GM21529 (cell line): Measurements from ENCODE around the gene NFATC1.

ENCODE experiments used
- ATAC-seq: cut with Tn5 transposase; IDR thresholded peaks from one replicate; pipeline ENCODE4 v1.9.1; 2021; ENCODE audit not compliant: unreplicated experiment

The NFATC1 gene

GRCh38 chr18:79438898-79439627, 43.3 kb downstream of the NFATC1 start:
- ATAC-seq: no peak

- no peak for ATAC-seq
These were observed 43.9 kb downstream of the NFATC1 start for GRCh38 chr18:79439628-79440023.

DNA sequence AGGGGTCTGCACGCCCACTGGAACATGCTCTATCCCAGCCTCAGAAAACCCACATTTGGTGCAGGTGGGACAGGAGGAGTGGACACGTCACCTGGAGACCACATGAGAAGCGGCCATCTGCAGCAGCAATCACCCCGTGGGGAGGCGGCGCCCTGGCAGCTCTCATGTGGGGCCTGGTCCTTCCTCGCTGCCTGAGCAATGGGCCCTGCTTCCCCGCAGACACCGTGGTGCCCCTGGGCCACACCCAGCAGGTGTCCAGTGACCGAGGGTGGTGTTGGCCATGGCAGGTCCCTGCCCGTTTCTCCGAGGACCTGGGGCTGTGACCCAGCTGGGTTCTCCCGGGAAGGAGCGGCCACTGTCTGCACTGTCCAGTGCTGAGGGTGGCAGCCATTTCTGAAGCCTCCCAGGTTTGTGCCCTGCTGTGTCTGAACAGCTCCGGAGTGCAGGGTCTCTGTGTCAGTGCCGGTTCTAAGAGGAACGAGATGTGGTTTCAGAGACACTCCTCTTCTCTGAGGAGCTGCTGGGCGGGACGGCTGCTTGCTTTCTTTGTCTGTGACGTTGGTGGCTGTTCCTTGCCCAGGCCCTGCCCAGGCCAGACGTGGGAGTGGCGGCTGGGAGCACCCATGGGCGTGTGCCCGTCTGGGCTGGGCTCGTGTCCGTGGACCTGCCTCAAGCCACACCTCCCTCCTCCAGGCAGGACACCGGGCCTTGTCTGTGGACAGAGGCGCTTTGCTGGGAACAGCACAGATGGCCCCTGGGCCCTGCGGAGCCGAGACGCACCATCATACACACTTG, 44.8 kb downstream of the NFATC1 start:
- ATAC-seq: no peak

DNA sequence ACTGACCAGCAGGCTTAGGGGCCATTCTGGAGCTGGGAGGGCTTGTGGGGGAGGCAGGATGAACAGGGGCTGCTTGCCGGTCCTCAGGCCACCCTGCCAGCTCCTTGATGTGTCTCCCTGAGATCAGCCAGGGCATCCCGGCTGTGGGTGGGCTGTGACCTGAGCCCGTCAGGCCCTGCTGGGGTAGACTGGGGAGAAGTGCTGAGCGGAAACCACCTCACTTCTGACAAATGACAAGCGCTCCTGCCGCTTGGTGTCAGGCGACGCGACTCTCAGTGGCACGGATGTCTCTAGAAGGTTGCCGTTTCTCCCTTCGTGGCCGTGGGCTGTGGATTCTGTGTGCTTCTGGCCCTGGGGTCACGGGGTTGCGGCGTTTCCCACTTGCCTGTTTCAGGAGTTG, 45.7 kb downstream of the NFATC1 start:
- no peak for ATAC-seq

- peak; percentile 60 for ATAC-seq
These were observed 46.9 kb downstream of the NFATC1 start for GRCh38 chr18:79442508-79443221.

DNA sequence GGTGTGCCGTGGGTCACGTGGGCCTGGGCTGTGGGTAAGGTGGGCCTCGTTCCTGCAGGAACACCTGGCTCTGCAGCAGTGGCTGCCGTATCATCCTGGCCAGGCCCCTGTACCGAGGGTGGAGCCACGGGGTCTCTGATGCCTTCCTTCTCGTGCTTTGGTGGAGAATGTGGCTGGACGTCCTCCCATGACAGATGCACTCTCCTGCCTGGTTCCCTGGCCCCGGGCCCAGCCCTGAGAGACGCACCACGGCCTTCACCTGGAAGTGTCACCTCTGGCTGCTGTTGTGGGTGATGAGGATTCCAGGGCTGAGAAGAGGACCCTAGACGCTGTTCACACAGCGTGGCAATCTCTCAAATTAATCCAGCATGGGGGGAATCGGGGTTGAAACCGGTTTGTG, 49.5 kb downstream of the NFATC1 start:
- ATAC-seq: no peak

DNA sequence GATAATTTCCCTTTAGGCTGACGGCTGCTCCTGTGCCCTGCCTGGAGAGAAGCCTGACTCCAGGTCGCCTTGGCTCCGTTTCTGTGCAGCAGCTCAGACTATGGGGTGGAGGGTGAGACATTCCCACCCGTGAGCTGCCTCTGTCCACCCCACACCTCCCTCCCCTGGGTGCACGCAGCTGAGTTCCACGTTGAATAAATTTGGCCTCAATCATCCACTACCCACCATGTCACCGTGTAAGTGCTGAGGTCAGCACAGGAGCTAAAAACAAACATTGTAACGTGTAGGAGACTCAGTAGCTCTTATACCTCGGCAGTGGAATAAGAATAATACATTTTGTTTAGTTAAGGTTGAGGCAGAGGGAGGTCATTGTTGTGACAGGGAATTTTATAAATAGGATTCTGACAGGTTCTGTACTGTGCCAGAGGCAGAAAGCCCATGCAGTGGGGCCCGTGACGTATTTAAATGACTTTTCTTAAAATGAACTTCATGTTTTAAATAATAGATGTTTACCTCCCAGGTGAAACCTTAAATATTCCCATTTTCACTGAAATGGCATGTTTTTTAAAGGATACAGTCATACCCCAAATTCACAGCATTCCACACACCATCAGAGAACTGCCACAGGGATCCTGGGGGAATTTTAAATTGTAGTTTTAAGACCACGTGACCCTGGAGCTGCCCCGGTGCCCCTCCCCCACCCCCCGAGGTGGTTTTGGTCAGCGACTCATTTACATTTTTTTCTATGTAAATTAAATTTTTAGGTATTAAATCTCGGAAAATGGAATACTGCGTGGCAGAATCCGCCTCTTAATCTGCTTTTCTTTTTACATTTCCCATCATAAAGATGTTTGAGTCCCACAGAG, 50.2 kb downstream of the NFATC1 start:
- ATAC-seq: no peak

GRCh38 chr18:79446931-79447330, 51.2 kb downstream of the NFATC1 start:
- no peak for ATAC-seq

DNA sequence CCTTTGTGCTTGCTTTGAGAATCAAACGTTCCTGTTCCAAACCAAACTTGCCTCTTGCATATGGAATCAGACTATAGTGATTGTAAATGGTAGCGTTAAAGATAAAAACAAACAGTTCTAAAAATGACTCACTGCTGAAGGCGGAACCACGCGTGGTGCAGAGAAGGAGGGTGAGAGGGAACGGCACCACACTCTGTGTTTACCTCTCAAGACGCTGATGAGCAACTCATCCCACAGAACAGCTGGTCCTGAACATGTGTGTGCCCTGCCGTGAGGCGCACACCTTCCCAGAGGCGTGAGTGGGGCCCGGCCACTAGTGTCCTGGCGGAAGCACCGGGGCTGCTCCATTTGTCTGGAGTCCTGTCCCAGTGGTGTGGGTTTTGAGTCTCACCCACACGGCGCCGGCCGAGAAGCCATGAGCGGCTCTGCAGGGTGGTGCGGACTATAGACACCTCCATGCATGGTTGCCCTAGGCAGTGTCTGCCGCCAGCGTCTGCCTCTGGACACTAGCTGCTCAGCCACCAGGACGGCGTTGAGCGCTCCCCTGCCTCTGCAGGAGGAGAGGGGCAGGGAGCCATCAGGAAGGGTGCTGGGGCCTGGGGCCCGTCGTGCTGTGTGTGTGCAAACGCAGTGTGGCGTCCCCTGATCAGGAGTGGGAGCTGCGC, 52.1 kb downstream of the NFATC1 start:
- ATAC-seq: no peak

DNA sequence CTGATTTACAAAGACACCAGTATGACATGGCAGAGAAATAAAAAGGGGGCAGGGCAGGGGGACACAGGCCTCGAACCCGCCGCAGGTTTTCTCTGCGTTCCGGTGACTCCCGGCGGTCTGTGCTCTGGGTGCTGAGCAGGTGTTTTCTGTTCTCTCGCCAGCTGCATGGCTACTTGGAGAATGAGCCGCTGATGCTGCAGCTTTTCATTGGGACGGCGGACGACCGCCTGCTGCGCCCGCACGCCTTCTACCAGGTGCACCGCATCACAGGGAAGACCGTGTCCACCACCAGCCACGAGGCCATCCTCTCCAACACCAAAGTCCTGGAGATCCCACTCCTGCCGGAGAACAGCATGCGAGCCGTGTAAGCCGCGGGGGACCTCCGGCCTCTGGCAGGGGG, 52.9 kb downstream of the NFATC1 start:
- ATAC-seq: no peak

DNA sequence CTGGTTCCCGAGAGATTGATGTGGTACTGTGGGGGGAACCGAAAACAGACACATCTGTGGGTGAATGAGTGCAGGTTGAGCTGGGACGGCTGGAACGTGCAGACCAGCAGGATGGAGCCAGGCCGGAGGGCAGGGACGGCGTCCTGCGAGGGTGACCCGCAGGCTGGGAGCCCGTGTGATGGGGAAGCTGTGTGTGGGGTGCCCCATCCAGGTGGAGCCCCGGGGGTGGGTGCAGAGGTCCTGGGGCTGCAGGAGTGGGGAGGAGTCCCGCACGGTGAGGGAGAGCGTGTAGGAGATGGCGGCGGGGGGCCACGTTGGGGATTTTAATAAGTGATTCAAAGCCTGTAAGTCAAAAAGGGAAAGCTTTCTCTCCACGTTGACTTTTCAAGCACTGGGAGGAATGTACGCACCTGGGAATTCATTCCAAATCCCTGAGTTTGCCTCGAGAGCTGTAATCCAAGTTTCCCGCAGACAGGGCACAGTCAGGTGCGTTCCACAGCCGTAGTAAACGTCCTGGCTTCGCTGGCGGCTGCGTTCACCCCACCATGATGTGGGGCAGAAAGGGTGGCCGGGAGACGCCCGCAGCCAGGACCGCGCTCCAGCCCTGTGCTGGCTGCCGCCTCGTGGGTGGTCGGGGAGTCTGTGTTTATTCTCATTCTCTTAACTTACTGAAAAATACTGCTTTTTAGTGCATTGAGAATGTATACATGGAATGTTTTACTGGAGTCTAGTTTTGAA, 54.0 kb downstream of the NFATC1 start:
- ATAC-seq: no peak

GRCh38 chr18:79450289-79451080, 54.8 kb downstream of the NFATC1 start:
- no peak for ATAC-seq

GRCh38 chr18:79451237-79452125, 55.8 kb downstream of the NFATC1 start:
- ATAC-seq: no peak

GRCh38 chr18:79452190-79452990, 56.7 kb downstream of the NFATC1 start:
- ATAC-seq: no peak

DNA sequence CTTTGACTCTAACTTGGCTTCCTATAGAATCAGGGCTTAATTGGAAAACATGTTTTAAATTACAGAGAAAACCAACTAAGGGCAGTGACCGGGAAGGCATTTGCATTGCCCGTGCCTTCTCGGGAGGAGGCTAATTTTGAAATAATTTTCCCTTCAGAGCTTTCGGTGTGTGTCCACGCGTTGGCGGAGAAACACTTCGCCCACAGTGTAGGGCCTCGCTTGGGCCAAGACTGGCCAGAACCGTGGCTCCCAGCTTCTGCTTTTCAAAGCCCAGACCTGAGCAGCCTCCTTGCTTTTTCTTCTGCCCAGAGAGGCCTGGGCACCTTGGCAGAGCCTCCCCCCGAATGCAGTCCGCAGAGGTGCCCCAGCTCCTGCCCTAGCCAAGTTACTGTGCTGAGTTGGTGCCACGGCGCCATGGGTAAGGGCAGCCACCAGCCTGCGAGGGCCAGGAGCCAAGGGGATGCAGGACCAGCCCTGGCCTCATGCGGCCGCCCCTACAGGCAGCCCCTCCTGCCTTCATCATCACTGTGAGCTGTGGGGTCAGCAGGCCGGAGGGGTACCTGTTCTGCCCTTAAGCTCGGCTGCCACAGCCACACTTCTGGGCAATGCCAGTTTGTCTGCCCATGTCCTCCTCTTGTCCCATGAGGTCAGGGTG, 57.4 kb downstream of the NFATC1 start:
- ATAC-seq: no peak
